ENCODE data around the gene PRKD2. TPM values are rescaled to one million over a fixed set of nuclear protein-coding genes. Genes with fewer than 3 reads are reported as not detected.

The PRKD2 gene
- total RNA-seq, 1 donor from 2014 or later = 49.4 TPM

DNA sequence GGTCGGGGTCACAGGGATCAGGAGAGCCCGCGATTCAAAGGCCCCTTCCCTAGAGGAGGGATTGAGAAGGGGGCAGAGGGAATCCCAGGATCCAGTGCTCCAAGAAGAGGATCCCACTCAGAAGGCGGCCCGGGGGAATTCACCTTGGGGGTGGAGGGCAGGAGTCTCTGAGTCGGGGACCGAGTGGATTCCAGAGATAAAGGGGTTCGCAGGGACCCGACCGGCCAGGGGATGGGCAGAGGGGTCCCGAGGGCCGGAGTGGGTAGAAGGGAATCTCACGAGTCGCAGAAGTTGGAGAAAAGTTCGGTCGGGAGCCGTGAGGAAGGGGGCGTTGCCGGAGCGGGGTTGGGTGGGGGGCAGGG, 261 bp downstream of the PRKD2 start:
- no peak for DNase-seq (ENCODE audit: extremely low spot score in 2 of 2)
- H3K4me3 ChIP-seq = peak overlapping the region; percentile 71 to 92
- peaks cover 34% of the 10 kb centered on the region for H3K4me1 ChIP-seq
- TF ChIP-seq POLR2A (IDR thresholded peaks at IDR 0.05) (no peak), POLR2AphosphoS5 (IDR thresholded peaks at IDR 0.05; ENCODE audit: insufficient read depth in 1 of 2, low read depth in 1 of 2) (no peak)
- TF ChIP-seq, protein P1, sequence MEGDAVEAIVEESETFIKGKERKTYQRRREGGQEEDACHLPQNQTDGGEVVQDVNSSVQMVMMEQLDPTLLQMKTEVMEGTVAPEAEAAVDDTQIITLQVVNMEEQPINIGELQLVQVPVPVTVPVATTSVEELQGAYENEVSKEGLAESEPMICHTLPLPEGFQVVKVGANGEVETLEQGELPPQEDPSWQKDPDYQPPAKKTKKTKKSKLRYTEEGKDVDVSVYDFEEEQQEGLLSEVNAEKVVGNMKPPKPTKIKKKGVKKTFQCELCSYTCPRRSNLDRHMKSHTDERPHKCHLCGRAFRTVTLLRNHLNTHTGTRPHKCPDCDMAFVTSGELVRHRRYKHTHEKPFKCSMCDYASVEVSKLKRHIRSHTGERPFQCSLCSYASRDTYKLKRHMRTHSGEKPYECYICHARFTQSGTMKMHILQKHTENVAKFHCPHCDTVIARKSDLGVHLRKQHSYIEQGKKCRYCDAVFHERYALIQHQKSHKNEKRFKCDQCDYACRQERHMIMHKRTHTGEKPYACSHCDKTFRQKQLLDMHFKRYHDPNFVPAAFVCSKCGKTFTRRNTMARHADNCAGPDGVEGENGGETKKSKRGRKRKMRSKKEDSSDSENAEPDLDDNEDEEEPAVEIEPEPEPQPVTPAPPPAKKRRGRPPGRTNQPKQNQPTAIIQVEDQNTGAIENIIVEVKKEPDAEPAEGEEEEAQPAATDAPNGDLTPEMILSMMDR (IDR thresholded peaks at IDR 0.05) = no peak
- no peaks in the 10 kb centered on the region for H3K9me3 ChIP-seq
- intact Hi-C loops (cut with DNase I) = no loop called here
- peak overlapping the region; percentile 96 for H3K27ac ChIP-seq
- H3K36me3 ChIP-seq = peaks cover 0 to 16% of the 10 kb centered on the region in 2 donors
- no peaks in the 10 kb centered on the region for H3K27me3 ChIP-seq

DNA sequence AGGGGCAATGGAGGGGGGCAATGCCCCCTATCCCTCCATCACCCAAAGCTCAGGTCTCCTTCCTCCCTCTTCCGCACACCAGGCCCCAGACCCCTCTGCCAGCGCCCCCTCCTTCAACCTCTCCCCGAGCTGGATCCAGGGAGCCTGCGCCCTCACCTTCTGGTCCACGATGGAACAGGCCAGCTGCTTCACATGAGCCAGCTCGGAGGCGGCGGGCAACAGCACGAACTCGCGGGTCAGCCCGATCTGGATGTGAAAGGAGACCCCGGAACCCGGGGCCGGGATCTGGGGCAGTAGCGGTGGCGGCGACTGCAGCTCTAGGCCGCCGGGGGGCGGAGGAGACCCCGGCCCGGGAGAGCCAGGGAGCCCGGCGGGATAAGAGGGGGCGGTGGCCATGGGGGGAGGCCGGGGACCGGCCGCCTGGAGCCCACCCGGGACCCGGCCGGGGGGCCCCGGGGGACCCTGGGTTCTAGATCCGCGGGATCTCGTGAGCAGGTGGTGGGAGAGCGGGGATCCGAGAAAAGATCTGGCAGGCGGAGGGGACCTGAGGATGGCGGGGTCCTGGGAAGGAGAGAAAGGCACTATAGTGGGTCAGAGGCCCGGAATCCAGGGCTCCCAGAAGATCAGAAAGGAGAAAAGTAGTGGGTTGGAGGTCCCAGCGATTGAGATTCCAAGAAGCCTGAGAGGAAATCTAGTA, 791 bp downstream of the PRKD2 start:
- no peaks in the 10 kb centered on the region for H3K9me3 ChIP-seq
- H3K4me3 ChIP-seq = peak overlapping the region; percentile 71 to 92
- no peaks in the 10 kb centered on the region for H3K27me3 ChIP-seq
- intact Hi-C loops (cut with DNase I) = no loop called here
- TF ChIP-seq POLR2AphosphoS5 (IDR thresholded peaks at IDR 0.05; ENCODE audit: insufficient read depth in 1 of 2, low read depth in 1 of 2) (no peak), POLR2A (IDR thresholded peaks at IDR 0.05) (no peak)
- TF ChIP-seq, protein P1 (IDR thresholded peaks at IDR 0.05) = no peak
- H3K27ac ChIP-seq = peak overlapping the region; percentile 96
- no peak for DNase-seq (ENCODE audit: extremely low spot score in 2 of 2)
- H3K36me3 ChIP-seq = peaks cover 0 to 11% of the 10 kb centered on the region in 2 donors
- peaks cover 34% of the 10 kb centered on the region for H3K4me1 ChIP-seq

DNA sequence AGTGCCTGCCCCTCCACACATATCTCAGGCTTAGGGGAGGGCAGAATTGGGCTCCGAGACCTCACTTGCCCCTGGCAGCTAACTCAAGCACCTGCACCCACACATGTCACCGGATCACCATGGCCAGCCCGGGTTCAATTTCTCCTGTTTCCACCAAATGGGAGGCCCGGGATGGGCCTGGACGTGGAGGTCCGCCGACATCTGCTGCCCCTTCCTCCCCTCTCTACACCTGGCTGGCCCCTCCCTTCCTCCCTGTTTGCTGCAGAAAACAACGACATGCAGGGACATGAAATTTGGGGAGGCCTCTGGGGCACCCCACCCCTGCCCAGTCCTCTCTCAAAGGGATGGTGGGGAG, 1.3 kb downstream of the PRKD2 start:
- Histone ChIP-seq H3K27ac (peak overlapping the region; percentile 96), H3K4me1 (peaks cover 34% of the 10 kb centered on the region), H3K36me3 (peaks cover 0 to 6% of the 10 kb centered on the region in 2 donors), H3K4me3 (peak overlapping the region; percentile 71 to 92), H3K9me3 (no peaks in the 10 kb centered on the region), H3K27me3 (no peaks in the 10 kb centered on the region)
- intact Hi-C loops (cut with DNase I) = no loop called here
- no peak for DNase-seq (ENCODE audit: extremely low spot score in 2 of 2)
- TF ChIP-seq, protein P1 (IDR thresholded peaks at IDR 0.05) = no peak
- TF ChIP-seq POLR2A (IDR thresholded peaks at IDR 0.05) = no peak
- peak in 1 of 2 donors; percentile 23 for TF ChIP-seq POLR2AphosphoS5 (IDR thresholded peaks at IDR 0.05; ENCODE audit: insufficient read depth in 1 of 2, low read depth in 1 of 2)

DNA sequence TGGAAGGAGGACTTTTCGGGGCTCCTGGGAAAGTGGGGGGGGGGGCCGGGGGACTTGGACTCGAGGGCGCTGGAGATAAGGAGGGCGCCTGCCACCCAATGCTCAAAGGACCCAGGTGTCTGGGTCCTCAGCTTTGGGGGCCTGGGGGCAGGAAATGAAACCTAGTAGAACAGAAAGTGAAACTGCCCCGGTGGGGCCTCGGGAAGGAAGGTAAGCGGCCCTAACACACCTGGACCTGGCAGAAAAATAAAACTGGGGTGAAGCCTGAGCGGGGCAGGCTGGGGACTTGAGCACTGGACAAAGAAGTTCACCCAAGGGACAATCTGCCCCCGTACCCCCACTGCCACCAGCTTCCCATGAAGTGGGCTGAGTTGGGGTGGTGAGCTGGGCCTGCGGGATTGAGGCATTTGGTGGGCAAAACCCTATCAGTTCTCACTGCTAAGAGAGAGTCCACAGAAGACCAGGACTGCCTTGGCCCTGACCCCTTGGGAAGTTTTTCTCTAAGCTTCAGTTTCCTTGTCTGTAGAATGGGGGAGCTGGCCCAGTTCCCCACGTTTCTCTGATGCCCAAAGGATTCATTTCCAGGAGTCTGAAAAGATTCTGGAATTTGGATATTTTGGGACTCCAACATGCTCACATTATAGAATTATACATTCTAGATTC, 2.3 kb downstream of the PRKD2 start:
- DNase-seq (ENCODE audit: extremely low spot score in 2 of 2) = no peak
- peak in 1 of 2 donors; percentile 1 for TF ChIP-seq POLR2AphosphoS5 (IDR thresholded peaks at IDR 0.05; ENCODE audit: insufficient read depth in 1 of 2, low read depth in 1 of 2)
- TF ChIP-seq POLR2A (IDR thresholded peaks at IDR 0.05) = no peak
- TF ChIP-seq, protein P1 (IDR thresholded peaks at IDR 0.05) = no peak
- Histone ChIP-seq H3K4me3 (peak overlapping the region; percentile 80 to 92), H3K27me3 (no peaks in the 10 kb centered on the region), H3K36me3 (peaks cover 0 to 7% of the 10 kb centered on the region in 2 donors), H3K9me3 (no peaks in the 10 kb centered on the region), H3K27ac (peak overlapping the region; percentile 96), H3K4me1 (peaks cover 34% of the 10 kb centered on the region)
- intact Hi-C loops (cut with DNase I) = no loop called here
